Measurements from ENCODE around the gene EPHA4.

Gene EPHA4

GRCh38 chr2:221555494-221555846, 16.6 kb downstream of the EPHA4 start:
- POLR2A ChIA-PET, result no interaction called here
- CTCF ChIA-PET, result interaction anchor here (0.7 kb wide), 1 partner anchor 18 kb away, joined by 3 read pairs; no protein-coding TSS in a partner anchor
- DNase-seq (ENCODE audit: low read depth, low spot score), result no peak
- TF ChIP-seq CTCF (IDR thresholded peaks at IDR 0.05; ENCODE audit: insufficient read depth, low read length, missing control alignments), result no peak
- H3K4me3 ChIP-seq (ENCODE audit: low read depth, low read length), result no peak overlapping the region

GRCh38 chr2:221554769-221555493, 17.2 kb downstream of the EPHA4 start:
- POLR2A ChIA-PET, result no interaction called here
- TF ChIP-seq CTCF (IDR thresholded peaks at IDR 0.05; ENCODE audit: insufficient read depth, low read length, missing control alignments), result no peak
- H3K4me3 ChIP-seq (ENCODE audit: low read depth, low read length), result no peak overlapping the region
- DNase-seq (ENCODE audit: low read depth, low spot score), result no peak
- CTCF ChIA-PET, result interaction anchor here (0.7 kb wide), 1 partner anchor 19 kb away, joined by 3 read pairs; no protein-coding TSS in a partner anchor

- CTCF ChIA-PET, result no interaction called here
- POLR2A ChIA-PET, result no interaction called here
- H3K4me3 ChIP-seq (ENCODE audit: low read depth, low read length), result no peak overlapping the region
- DNase-seq (ENCODE audit: low read depth, low spot score), result no peak
- no peak for TF ChIP-seq CTCF (IDR thresholded peaks at IDR 0.05; ENCODE audit: insufficient read depth, low read length, missing control alignments)
Measured at GRCh38 chr2:221553333-221553732, 18.8 kb downstream of the EPHA4 start.

- no peak overlapping the region for H3K4me3 ChIP-seq (ENCODE audit: low read depth, low read length)
- ChIA-PET POLR2A (no interaction called here), CTCF (no interaction called here)
- no peak for TF ChIP-seq CTCF (IDR thresholded peaks at IDR 0.05; ENCODE audit: insufficient read depth, low read length, missing control alignments)
- no peak for DNase-seq (ENCODE audit: low read depth, low spot score)
Measured at GRCh38 chr2:221552291-221552690, 19.8 kb downstream of the EPHA4 start.

GRCh38 chr2:221551864-221552263, 20.2 kb downstream of the EPHA4 start:
- no peak for DNase-seq (ENCODE audit: low read depth, low spot score)
- POLR2A ChIA-PET, result no interaction called here
- CTCF ChIA-PET, result no interaction called here
- H3K4me3 ChIP-seq (ENCODE audit: low read depth, low read length), result no peak overlapping the region
- no peak for TF ChIP-seq CTCF (IDR thresholded peaks at IDR 0.05; ENCODE audit: insufficient read depth, low read length, missing control alignments)

- H3K4me3 ChIP-seq (ENCODE audit: low read depth, low read length), result no peak overlapping the region
- DNase-seq (ENCODE audit: low read depth, low spot score), result no peak
- ChIA-PET POLR2A (no interaction called here), CTCF (no interaction called here)
- no peak for TF ChIP-seq CTCF (IDR thresholded peaks at IDR 0.05; ENCODE audit: insufficient read depth, low read length, missing control alignments)
Measured at GRCh38 chr2:221549143-221549542, 23.0 kb downstream of the EPHA4 start.
